OCI-LY7 (cell line): ENCODE results near the gene ELL3.

Experiments
- EZH2phosphoT487 ChIP-seq: fragments of 200-600 bp; sonication (generic); IDR thresholded peaks from 2 replicates; pipeline ENCODE4 v1.6.1; 2018; ENCODE audit warnings: low read depth, borderline replicate concordance, mild to moderate bottlenecking, mixed run types, antibody characterized with exemption, low read length, moderate library complexity, mixed read lengths
- TF ChIP-seq, protein P1 (sequence below): fragments of 200-600 bp; sonication (generic); conservative IDR thresholded peaks from 2 replicates; pipeline ENCODE4 v1.5.1; 2014; ENCODE audit warnings: mild to moderate bottlenecking, antibody characterized with exemption, low read length, moderate library complexity, mixed read lengths

DNA sequence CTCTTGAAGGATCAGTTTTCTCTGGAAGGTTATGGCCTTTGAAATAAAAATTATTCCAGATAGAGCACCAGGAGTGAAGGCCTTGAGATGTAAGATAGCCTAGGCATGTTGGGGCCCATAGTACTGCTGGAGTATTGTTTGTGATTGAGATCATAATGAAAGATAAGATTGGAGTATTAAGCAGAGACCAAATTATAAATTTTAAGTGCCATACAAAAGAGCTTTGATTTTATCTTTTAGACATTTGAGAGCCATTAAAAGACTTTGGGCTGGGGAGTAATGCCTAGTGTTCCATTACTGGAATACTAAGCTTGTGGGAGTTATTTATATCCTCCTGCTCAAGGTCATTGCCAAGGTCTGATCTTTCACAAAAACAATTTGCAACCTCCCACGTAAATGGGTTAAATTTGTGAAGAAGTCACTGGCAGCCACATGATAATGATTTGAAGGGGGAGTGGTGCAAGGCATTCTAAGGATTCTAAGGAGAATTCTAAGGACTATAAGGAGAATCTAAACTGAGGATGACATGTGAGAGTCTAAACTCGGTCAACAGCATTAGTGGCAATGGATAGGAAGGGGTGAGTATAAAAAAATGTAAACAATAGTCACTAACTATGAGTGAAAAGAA, 12.8 kb downstream of the ELL3 start:
- TF ChIP-seq, protein P1, sequence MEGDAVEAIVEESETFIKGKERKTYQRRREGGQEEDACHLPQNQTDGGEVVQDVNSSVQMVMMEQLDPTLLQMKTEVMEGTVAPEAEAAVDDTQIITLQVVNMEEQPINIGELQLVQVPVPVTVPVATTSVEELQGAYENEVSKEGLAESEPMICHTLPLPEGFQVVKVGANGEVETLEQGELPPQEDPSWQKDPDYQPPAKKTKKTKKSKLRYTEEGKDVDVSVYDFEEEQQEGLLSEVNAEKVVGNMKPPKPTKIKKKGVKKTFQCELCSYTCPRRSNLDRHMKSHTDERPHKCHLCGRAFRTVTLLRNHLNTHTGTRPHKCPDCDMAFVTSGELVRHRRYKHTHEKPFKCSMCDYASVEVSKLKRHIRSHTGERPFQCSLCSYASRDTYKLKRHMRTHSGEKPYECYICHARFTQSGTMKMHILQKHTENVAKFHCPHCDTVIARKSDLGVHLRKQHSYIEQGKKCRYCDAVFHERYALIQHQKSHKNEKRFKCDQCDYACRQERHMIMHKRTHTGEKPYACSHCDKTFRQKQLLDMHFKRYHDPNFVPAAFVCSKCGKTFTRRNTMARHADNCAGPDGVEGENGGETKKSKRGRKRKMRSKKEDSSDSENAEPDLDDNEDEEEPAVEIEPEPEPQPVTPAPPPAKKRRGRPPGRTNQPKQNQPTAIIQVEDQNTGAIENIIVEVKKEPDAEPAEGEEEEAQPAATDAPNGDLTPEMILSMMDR: no peak
- TF ChIP-seq EZH2phosphoT487: no peak
